HG03571 (cell line): ENCODE data around the gene WASL.
"Not testable (repeated sequence)": the region's sequence is repeated elsewhere in the genome, so short reads cannot be mapped to it uniquely, and the experiment has no call there.

ENCODE experiments used
- ATAC-seq: cut with Tn5 transposase; IDR thresholded peaks from one replicate; pipeline ENCODE4 v1.9.1; 2021; ENCODE audit not compliant: unreplicated experiment

Gene WASL

DNA sequence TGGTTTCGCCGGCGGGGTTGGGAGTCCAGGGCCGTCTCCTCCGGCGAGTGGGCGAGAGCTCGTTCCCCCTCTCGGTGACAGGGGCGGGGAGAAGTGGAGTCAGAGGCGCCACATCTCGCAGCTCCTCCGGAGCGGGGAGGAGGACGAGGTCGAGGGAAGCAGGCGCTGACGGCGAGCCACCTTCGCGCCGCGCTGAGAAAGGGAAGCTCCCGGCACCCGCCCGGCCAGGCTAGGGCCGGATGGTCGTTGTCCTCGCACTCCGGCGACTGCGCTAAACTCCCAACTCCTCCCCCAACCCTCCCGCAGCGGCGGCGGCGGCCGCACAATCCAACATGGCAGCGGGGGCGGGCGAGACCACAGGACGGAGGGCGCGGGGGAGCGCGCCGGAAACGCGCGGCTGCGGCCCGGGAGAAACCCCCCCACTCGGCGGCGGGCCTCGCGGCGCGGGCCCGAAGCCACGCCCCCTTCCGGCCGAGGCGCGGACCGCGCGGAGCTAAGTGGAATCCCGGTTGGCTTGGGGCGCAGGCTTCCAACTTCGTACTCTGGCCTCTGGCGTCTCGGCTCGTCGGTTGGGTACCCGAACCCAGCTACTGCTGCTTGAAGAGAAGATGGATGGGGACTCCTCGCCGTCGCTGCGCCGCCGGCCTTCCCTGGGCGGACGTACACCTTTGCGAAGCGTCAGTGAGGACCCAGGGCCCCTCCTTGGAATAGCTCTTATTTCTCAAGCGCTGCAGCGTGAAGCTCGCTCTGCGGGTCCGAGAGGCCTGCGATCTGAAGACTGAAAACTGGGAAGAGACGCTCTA, at the start of gene WASL:
Gene WASL, minus strand, starts transcription at position 270 of the 803 bp plus-strand sequence. Its CDS starts 269 bp downstream, at position 1.
- ATAC-seq, result peak; percentile 76

- no peak for ATAC-seq
Measured at GRCh38 chr7:123797673-123798531, 49.1 kb upstream of the WASL start.

DNA sequence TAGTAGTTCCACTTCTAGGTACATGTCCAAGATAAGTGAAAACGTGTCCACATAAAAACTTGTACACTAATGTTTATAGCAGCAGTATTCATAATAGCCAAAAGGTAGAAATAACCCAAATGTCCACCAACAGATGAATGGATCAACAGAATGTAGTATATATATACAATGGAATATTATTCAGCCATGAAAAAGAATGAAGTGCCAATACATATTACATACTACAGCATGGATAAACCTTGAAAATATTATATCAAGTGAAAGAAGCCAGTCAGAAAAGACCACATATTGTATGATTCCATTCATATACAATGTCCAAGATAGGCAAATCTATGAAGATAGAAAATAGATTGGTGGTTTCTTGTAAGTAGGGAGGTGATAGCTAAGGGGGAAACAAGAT, 47.8 kb upstream of the WASL start:
- ATAC-seq, result no peak

- no peak for ATAC-seq
Measured at GRCh38 chr7:123795917-123796316, 47.1 kb upstream of the WASL start.

DNA sequence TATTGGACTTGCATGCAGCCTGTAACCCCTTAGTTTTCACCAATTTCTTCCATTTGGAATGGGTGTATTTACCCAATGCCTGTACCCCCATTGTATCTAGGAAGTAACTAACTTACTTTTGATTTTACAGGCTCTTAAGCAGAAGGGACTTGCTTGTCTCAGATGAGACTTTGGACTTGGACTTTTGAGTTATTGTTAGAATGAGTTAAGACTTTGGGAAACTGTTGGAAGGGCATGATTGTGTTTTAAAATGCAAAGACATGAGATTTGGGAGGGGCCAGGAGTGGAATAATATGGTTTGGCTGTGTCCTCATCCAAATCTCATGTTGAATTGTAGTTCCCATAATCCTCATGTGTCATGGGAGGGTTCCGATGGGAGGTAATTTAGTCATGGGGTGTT, 46.3 kb upstream of the WASL start:
- not testable (repeated sequence) for ATAC-seq

- ATAC-seq, result peak; percentile 35
Measured at GRCh38 chr7:123792547-123792946, 43.7 kb upstream of the WASL start.

DNA sequence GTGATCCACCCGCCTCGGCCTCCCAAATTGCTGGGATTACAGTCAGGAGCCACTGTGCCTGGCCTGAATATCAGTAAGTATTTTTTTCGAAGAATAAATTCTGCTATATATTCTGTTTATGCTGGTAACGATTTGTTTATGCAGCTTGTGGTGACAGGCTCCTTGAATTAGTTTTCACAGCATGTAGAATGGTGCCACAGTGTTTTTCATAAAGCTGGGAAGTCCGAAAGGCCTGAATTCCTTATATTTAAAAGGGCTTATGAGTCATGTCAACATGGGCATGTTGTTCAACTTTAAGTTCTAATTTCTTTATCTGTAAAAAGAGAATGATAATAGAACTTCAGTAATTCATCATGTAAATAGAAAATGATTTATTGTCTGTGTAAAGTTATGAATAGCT, 42.2 kb upstream of the WASL start:
- no peak for ATAC-seq

- no peak for ATAC-seq
Measured at GRCh38 chr7:123789817-123790216, 41.0 kb upstream of the WASL start.

GRCh38 chr7:123789206-123789784, 40.5 kb upstream of the WASL start:
- no peak for ATAC-seq

DNA sequence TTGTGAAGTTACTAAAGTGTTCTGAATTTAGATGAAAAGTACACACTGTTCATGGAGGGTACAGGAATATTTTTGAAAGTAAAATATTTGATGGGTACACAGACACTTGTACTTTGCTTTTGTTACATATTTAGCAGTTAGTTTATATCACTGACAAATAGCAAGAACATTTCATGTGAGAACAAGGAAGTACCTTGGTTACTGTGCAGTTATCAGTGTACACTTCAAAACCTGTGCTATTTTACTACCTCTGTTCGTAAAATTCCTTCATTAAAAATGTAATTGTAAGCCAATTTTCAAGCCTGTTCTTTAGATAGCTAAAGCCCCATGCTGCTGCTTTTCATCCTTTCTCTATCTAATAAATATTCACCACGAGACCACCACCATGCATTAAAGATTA, 39.8 kb upstream of the WASL start:
- no peak for ATAC-seq

GRCh38 chr7:123787220-123788007, 38.6 kb upstream of the WASL start:
- ATAC-seq, result no peak

DNA sequence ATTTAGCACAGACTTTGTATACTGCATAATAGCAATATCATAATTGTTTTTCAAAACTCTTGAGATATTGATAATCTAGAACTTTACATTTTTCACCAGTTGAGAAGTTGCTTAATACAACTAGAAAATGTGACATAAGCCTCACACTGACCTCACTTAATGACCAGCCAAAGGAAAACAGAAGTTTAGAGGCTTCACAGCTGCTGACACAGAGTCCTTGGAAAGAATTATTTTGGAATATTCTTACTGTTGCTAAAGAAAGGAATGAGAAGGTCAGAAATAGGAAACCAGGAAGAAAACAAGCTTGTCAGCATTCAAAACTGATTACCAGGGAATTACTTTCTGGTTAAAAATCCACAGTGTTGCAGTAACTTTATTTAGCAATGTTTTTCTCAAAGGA, 35.5 kb upstream of the WASL start:
- no peak for ATAC-seq

GRCh38 chr7:123783820-123784219, 35.0 kb upstream of the WASL start:
- ATAC-seq, result no peak

DNA sequence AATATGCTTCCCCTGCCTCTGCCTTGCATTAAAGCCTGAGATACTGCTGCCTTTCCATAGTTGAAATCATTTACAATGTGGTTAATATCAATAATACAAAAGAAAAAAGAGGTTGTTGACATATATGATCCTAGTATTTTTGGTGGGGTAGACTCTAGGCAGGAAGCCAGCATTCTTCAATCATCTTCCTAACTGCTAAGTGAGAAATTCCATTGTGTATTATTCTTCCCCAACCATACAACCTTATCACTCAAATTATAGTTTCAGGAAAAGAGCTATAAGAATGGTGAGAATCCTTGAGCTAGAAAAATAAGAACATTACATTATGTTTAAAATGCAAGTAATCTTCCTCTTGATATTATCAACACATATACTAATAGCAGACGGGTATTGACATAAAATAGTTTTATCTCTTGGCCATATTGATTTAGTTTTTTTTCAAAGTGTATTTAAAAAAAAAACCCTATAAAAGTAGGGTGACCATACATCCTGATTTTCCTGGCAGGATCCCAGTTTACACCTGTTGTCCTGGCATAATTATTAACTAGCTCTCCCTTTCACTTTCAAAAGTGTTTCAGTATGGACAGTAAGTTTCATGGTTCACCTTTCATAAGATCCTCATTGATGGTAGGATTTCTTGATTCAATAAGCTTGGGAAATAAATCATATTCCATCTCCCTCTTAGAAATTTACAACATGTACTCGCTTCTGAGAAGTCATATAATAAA, 33.4 kb upstream of the WASL start:
- ATAC-seq, result no peak

DNA sequence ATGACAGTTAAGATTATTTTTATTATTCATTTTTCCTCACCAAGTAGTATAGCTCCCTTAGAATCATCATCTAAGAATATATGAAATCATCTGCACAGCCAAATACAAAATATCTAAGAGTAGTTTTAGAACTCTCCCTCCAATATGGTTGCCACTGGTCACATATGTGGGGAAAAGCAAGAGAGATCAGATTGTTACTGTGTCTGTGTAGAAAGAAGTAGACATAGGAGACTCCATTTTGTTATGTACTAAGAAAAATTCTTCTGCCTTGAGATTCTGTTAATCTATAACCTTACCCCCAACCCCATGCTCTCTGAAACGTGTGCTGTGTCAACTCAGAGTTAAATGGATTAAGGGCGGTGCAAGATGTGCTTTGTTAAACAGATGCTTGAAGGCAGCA, 31.7 kb upstream of the WASL start:
- not testable (repeated sequence) for ATAC-seq

DNA sequence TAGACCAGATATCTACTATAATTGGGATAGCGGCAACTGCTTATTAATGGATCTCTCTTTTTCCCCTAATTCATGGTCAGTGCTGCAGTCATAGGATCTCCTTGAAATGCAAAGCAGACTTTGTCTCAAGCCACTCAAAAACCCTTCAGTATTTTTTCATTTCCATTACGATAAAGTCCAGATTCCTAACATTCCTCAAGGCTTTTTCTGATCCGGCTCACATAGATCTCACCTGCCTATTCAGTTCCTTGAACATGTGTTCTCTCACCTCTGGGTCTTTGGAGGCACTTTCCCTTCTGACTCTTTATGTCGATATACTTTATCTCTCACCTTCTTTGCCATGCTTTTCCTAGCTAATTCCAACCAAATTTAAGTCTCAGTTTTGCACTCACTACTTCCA, 25.7 kb upstream of the WASL start:
- ATAC-seq, result no peak

- ATAC-seq, result no peak
Measured at GRCh38 chr7:123773481-123773880, 24.7 kb upstream of the WASL start.

- ATAC-seq, result no peak
Measured at GRCh38 chr7:123772652-123773051, 23.8 kb upstream of the WASL start.

- no peak for ATAC-seq
Measured at GRCh38 chr7:123771846-123772245, 23.0 kb upstream of the WASL start.

- ATAC-seq, result no peak
Measured at GRCh38 chr7:123771256-123771655, 22.5 kb upstream of the WASL start.
